HG03280 (cell line): ENCODE data around the gene HDAC1.

Source experiments
- ATAC-seq: cut with Tn5 transposase; IDR thresholded peaks from one replicate; pipeline ENCODE4 v1.9.1; 2021; ENCODE audit warnings: mild to moderate bottlenecking, moderate library complexity; ENCODE audit not compliant: unreplicated experiment

HDAC1 gene

GRCh38 chr1:32327204-32327603, 35.3 kb downstream of the HDAC1 start:
- no peak for ATAC-seq

DNA sequence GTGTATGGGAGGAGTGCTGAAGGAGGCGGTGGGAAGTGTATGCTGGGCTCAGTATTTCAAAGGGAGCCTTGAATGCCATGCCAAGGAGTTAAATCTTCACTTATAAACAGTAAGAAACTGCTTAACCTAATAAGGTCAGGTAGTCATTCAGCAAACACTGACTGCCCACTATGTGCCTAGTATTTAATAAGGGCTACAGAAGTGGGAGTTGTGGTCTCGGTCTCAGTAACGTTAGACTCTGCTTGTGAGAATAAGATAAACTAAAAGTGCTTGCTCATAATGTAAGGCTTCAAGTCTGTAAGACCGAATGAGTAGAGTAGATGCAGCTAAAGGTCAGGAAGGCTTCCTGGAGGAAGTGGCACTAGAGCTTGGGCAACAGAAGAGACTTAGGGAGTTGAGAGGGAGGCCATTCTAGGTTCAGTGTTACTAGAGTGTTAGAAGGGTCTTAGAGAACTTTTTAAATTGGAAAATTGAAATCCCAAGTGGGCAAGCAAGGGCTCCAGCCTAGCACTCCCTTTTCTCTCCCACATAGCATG, 38.1 kb downstream of the HDAC1 start:
- ATAC-seq, result no peak

DNA sequence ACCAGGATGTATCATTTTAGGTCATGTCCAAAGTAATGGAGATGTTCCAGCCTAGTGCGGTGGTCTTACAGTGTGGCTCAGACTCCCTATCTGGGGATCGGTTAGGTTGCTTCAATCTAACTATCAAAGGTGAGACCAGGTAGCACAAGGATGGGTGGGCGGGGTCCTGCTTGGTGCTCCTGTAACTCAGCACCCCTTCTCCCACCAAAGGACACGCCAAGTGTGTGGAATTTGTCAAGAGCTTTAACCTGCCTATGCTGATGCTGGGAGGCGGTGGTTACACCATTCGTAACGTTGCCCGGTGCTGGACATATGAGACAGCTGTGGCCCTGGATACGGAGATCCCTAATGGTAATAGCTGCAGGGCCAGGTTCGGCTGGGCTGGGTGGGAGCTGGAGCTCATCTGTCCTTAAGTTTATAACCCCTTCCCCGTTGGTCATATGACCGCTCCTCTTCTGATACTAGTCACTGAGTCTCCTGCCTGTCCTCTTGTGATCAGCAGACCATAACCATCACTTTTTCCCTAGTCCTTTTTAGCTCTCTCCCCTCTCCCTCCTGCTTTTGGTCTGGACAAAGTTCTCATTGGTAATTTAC, 38.8 kb downstream of the HDAC1 start:
- no peak for ATAC-seq

- no peak for ATAC-seq
Measured at GRCh38 chr1:32331549-32331948, 39.7 kb downstream of the HDAC1 start.

DNA sequence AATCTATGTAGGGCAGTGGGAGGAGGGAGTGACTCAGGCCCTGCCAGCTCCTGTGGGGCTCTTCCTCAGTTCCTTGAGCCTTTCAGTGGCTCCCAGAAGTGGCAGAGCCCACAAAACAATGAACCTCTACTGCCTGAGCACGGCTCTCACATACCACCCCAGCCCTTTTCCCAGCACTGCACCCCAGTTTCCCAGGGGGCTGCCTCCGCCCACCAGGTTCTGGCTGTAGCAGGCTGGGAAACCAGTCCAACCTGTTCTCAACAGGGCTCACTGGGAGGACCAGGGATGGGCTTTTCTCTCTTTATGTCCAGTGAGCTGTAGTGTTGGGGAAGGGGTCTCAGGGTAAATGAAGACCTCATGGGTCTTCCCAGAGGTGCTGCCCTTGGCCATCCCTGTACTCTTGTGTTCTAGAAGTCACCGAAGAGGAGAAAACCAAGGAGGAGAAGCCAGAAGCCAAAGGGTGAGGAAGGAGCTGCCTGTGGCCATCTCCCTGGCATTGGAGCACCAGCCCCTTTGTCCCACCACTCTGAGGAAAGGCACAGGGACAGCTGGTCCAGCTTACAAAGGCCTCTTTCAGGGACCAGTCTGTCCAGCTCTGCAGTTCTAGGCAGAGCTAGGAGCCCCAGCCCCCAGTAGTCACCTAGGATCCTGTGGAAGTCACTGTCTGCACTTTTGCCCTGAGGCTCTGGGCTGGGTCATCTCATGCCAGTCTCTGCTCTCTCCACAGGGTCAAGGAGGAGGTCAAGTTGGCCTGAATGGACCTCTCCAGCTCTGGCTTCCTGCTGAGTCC, 40.6 kb downstream of the HDAC1 start:
- no peak for ATAC-seq

GRCh38 chr1:32333251-32333963, 41.5 kb downstream of the HDAC1 start:
- ATAC-seq, result no peak

DNA sequence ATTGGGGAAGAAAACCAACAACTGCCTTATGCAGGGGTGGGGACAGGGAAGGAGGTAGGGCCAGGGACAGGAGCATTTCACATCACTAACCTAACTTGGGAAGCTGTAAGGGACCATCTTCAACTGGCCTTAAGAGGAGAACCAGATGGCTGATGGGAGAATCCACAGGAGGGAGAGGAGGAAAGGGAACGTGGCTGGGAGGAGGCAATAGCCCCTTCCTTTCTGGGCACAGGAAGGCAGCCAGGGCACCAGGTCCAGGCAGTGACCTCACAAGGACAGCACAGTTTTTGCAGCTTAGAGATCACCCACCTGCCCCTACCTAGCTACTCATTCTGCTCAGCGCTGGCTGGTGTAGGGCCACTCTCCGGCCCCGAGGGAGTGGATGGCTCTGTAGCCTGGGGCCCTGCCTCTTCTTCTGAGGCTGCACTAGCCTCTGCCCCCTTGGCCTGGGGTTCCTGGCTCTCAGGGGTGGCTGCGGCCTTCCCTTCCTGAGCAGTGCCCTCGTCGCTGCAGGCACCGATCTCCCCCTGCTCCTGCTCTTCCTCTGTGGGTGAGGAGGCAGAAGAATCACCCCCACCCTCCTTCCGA, 42.5 kb downstream of the HDAC1 start:
- no peak for ATAC-seq

DNA sequence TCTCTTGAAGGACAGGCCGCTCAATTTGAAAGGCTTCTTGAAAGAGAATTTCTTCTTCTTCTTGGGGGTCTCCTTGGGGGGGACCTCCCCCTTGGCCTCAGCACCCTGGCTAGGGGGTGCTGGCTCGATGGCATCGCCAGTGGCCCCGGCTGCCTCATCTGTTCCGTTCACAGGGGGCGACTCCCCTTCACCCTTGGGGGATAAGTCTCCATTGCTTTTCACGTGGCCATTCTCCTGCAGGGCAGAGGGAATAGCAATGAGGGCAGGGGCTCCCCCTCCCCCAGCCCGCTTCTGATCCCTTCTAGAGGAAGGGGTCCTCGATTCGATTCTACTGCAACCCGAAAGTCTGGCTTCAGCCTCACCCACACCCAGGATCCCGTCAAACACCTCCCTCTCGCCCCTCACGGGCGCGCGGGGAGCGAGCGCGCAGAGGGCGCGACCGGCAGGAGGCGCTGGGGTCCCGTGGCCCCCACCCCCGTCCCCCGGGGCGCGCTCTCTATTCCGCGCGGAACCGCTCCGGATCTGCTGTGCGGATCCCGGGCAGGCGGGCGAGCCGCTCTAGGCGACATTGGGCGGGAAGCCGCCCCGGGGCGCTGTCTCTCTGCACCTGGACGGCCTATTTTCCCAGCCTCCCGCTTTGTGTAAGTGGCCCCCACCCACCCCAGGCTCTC, 43.1 kb downstream of the HDAC1 start:
- ATAC-seq, result peak; percentile 30

DNA sequence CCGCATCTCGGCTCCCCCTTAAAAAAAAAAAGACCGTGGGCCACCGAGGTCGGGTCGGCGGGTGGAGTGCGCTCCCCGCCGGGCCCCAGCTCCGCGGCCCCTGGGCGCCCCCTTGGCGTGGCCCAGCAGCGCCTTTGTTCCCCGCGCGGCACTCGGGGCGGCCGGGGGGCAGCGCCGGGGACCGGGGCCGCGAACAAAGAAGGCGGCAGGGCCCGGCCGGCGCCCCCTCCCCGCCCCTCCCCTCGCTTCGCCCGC, 43.6 kb downstream of the HDAC1 start:
- ATAC-seq, result no peak

DNA sequence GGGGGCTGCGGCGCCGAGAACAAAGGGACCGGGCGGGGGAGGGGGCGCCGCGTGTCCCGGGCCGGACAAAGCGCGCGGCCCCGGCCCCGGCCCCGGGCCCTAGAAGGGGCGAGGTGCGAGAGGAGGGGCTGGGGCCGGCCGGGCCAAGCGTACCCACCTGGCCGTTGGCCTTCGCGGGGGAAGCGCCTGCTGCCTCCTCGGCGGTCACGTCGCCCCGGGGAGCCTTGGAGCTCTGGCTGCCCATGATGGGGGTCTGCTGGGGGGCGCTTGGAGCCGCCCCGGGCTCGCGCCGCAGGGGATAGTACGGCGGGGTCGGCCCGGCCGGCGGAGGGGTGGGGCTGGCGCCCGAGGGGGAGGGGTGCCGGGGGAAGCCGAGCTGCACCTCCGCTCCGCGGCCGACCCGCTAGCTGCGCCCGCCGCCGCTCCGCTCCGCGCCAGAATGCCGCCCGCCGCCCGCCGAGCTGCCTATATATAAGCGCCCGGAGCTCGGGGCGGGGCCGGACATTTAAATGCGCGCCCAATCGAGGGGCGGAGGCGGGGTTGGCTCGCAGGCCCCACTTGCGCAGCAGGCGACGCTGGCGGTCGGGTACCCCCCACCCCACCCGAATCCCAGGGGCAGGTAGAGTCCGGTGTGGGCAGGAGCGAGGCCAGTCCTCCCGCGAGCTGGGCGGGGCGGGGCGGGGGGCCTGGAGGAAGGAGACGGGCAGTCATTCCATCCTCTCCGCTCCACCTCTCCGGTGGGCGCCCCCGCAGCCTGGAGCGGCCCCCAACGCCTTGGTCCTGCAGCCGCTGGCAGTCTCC, 44.1 kb downstream of the HDAC1 start, which contains the start of gene MARCKSL1:
Gene MARCKSL1 (minus strand): TSS at position 444 of the 801 bp plus-strand sequence. CDS start 200 bp downstream, at position 244.
- peak; percentile 49 for ATAC-seq

DNA sequence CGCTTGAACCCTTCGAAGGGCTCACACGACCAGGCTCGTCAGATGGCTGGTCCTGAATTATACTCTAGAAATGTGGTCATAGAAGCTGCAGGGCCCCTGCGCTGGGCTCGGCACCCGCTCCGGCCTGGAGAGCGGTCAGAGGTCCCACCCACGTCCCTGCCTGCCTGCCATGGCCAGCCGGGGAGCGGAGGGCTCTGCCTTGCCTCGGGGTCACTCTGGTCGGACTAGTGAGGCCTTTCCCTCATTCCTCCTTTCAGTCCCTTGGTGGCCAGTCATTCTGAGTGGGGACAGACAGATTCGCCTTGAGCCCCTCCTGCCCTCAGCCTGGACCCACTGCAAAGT, 44.7 kb downstream of the HDAC1 start:
- ATAC-seq, result no peak

DNA sequence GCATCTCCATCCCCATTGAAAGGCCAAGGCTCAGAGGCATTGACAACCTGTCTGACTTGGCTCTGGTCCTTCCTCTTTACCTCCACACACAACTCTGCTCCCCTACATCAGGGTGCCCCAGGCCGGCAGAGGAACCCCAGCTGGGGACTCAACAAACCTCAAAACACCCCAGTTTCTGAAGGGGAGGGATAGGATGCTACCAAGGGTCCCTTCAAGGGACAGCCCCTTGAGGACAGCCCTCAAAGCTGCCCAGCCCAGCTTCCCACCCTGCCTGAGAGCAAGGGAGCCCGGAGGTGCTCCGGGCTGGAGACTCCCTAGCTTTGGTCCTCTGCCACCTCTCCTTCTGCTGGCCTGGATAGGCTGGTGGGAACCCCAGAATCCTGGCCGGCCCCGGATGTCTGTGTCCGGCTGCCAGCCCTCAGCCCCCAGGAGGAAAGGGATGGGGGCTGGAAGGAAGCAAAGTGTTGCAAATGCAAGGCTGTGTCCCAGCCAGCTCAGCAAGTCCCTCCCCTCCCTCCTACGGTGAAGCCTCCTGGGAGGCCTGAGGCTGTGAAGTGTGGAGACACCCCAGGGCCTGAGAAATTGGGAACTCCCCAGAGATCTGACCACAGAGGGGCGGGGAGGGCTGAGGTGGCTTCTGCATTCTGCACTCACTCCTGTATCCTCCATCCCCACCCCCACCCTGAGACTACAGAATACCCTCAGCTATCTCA, 45.2 kb downstream of the HDAC1 start:
- ATAC-seq, result no peak

- no peak for ATAC-seq
Measured at GRCh38 chr1:32337855-32338636, 46.2 kb downstream of the HDAC1 start.

GRCh38 chr1:32338637-32339145, 46.8 kb downstream of the HDAC1 start:
- no peak for ATAC-seq

- no peak for ATAC-seq
Measured at GRCh38 chr1:32339363-32339978, 47.6 kb downstream of the HDAC1 start.

DNA sequence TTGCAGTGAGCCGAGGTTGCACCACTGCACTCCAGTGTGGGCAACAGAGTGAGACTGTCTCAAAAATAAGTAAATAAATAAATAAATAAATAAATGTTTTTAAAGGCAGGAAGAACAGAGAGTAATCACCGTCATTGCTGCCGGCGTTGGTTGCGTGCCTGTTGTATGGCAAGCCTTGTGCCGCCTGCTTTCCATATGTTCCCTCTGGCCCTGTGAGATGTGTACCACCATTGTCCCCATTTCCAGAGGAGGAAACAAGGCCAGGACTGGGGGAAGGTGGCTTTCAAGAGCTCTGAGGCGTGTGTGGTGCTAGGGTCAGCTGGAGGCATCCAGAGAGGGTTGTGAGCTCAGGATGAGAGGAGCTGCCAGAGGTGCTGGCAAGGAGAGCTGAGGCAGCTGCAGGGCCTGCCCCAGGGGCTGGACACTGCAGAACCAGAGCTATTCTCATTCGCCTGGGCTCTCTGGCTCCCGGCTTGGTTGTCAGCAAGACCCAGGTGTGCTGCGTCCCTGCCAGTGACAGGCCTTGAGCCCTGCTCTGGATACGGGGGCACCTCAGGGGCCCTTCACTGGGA, 49.4 kb downstream of the HDAC1 start:
- ATAC-seq, result no peak

- no peak for ATAC-seq
Measured at GRCh38 chr1:32341971-32342370, 50.1 kb downstream of the HDAC1 start.

- no peak for ATAC-seq
Measured at GRCh38 chr1:32342704-32343103, 50.8 kb downstream of the HDAC1 start.
